IgD-negative memory B cell (primary cell): ENCODE data around the gene SLC4A3. TPM values are rescaled to one million over a fixed set of nuclear protein-coding genes. Genes with fewer than 3 reads are reported as not detected.
"Not testable (repeated sequence)": the region's sequence is repeated elsewhere in the genome, so short reads cannot be mapped to it uniquely, and the experiment has no call there.

Experiments used
- H3K27ac Mint-ChIP-seq, 3 donors: one replicate each; pipeline ENCODE4 v1.8.0; 2020 to 2022; ENCODE audit warnings: mild to moderate bottlenecking in 3 of 3, mixed read lengths in 3 of 3, moderate library complexity in 1 of 3
- H3K27me3 Mint-ChIP-seq: one replicate; pipeline ENCODE4 v1.8.0; 2021; ENCODE audit warnings: mixed read lengths
- H3K36me3 Mint-ChIP-seq: one replicate; pipeline ENCODE4 v1.8.0; 2020; ENCODE audit warnings: mild to moderate bottlenecking, mixed read lengths
- H3K4me1 Mint-ChIP-seq, 3 donors: one replicate each; pipeline ENCODE4 v1.8.0; 2020 to 2022; ENCODE audit warnings: mixed read lengths in 3 of 3, mild to moderate bottlenecking in 1 of 3
- H3K4me3 Mint-ChIP-seq, 4 donors: one replicate each; pipeline ENCODE4 v1.8.0; 2020 to 2022; ENCODE audit warnings: mild to moderate bottlenecking in 4 of 4, mixed read lengths in 4 of 4, moderate library complexity in 3 of 4
- H3K9me3 Mint-ChIP-seq, 3 donors: one replicate each; pipeline ENCODE4 v1.8.0; 2020 to 2021; ENCODE audit warnings: mixed read lengths in 3 of 3, mild to moderate bottlenecking in 1 of 3
- polyA plus RNA-seq: library from polyadenylated mRNA; unstranded; fragments of 300-500 nt; fragmentation: Illumina TruSeq; gene quantifications from one replicate; pipeline ENCODE4 v1.2.3, GENCODE V29; 2021

Gene SLC4A3
- polyA plus RNA-seq, 1 donor from 2014 or later: not detected

- Mint-ChIP-seq H3K4me3 (peak overlapping the region in 2 of 4 donors; percentile 58 to 85), H3K36me3 (no peaks in the 10 kb centered on the region), H3K4me1 (peaks cover 6 to 8% (median 6%) of the 10 kb centered on the region in 3 donors), H3K27me3 (peaks cover 28% of the 10 kb centered on the region), H3K27ac (no peak overlapping the region), H3K9me3 (no peaks in the 10 kb centered on the region)
Observed at GRCh38 chr2:219643084-219643473, 15.6 kb downstream of the SLC4A3 start.

GRCh38 chr2:219643788-219644398, 16.5 kb downstream of the SLC4A3 start:
- no peak overlapping the region for H3K4me3 Mint-ChIP-seq
- H3K9me3 Mint-ChIP-seq: no peaks in the 10 kb centered on the region
- peaks cover 30% of the 10 kb centered on the region for H3K27me3 Mint-ChIP-seq
- H3K27ac Mint-ChIP-seq: peak overlapping the region in 1 of 3 donors; percentile 76
- no peaks in the 10 kb centered on the region for H3K36me3 Mint-ChIP-seq
- H3K4me1 Mint-ChIP-seq: peaks cover 6 to 7% (median 6%) of the 10 kb centered on the region in 3 donors

DNA sequence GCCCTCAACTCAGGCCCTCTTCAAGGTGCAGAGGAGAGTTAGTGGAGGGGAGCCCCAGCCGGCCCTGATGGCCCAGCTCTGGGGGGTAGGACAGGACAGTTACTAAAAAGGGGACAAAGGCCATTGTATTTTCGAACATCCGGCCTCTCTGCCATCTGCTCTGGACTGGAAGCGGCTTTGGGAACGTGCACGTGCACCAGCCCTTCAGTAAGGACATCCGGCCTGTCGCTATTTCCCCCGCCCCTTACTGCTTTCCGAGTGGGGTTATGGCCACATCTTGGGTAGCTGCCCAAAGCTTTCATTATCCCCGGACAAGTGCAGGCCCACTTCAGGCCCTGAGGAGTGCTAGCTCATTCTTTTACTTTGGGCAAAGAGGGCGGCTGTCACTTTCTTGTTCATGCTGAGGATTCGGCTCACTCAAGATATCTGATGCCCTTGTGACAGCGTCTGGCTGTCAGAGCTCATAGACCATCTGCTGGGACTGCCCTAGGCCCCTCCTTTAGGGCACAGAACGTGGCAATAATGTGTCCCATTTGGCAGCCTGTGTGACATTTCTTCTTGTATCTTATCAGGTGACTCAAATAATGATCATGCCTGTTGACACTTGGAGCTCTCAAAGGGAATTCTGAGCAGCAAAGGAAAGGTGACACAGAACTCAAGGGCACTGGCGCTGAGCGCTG, 17.5 kb downstream of the SLC4A3 start:
- Mint-ChIP-seq H3K4me1 (peaks cover 4 to 6% (median 6%) of the 10 kb centered on the region in 3 donors), H3K36me3 (no peaks in the 10 kb centered on the region), H3K27ac (no peak overlapping the region), H3K27me3 (peaks cover 27% of the 10 kb centered on the region), H3K4me3 (no peak overlapping the region), H3K9me3 (no peaks in the 10 kb centered on the region)

GRCh38 chr2:219645631-219646527, 18.4 kb downstream of the SLC4A3 start:
- no peaks in the 10 kb centered on the region for H3K9me3 Mint-ChIP-seq
- no peak overlapping the region for H3K4me3 Mint-ChIP-seq
- H3K4me1 Mint-ChIP-seq: peaks cover 4 to 6% (median 6%) of the 10 kb centered on the region in 3 donors
- H3K36me3 Mint-ChIP-seq: no peaks in the 10 kb centered on the region
- H3K27me3 Mint-ChIP-seq: peaks cover 27% of the 10 kb centered on the region
- no peak overlapping the region for H3K27ac Mint-ChIP-seq

- Mint-ChIP-seq H3K9me3 (peaks cover 0 to 4% (median 0%) of the 10 kb centered on the region in 3 donors), H3K27ac (no peak overlapping the region), H3K27me3 (peaks cover 23% of the 10 kb centered on the region), H3K36me3 (peaks cover 2% of the 10 kb centered on the region), H3K4me1 (no peaks in the 10 kb centered on the region), H3K4me3 (no peak overlapping the region)
Observed at GRCh38 chr2:219648176-219648575, 20.7 kb downstream of the SLC4A3 start.

GRCh38 chr2:219648963-219649362, 21.5 kb downstream of the SLC4A3 start:
- Mint-ChIP-seq H3K4me3 (no peak overlapping the region), H3K4me1 (no peaks in the 10 kb centered on the region), H3K36me3 (peaks cover 2% of the 10 kb centered on the region), H3K27me3 (peaks cover 28% of the 10 kb centered on the region), H3K27ac (no peak overlapping the region), H3K9me3 (peaks cover 0 to 4% (median 0%) of the 10 kb centered on the region in 3 donors)

DNA sequence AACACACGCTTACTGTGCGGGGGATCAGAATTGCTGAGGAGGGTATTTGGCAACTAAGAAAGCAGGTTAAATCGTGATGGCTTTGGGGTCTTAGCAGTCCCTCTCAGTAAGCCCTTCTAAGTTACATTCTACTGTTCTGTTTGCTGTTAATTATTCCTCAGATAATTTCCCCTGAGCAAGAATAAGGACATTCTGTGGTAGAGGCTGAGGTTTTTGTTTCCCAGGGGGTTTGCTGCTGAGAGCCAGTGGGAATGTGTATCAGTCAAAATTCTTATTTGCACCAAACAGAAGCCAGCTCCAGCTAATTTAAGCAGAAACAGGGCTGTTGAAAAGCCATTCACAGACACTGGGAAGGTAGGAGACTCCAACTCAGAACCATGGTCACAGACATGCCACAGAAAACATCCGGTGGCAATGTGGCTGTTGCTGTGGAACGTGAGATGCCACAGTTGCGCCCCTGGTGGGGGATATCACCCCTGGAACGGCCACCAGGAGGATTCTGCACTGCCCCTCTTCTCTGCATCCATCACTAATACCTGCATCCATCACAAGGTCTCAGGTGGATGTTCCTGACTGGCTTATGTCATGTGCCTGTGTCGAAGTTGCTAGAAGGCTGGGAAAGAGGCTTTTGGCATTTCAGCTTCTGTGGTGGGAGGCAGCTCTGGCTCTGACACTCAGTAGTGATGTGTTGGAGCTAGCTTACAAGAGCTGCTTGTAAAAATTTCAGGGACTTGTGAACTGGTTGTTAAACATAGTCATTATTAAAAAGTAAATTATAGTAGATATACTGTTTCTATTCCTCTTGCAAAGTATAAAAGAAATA, 23.2 kb downstream of the SLC4A3 start:
- Mint-ChIP-seq H3K36me3 (peaks cover 2% of the 10 kb centered on the region), H3K27me3 (peaks cover 19% of the 10 kb centered on the region), H3K27ac (no peak overlapping the region), H3K4me1 (no peaks in the 10 kb centered on the region), H3K9me3 (peaks cover 0 to 4% (median 2%) of the 10 kb centered on the region in 3 donors), H3K4me3 (no peak overlapping the region)

- not testable (repeated sequence) for H3K9me3 Mint-ChIP-seq, H3K4me3 Mint-ChIP-seq, H3K36me3 Mint-ChIP-seq, H3K27ac Mint-ChIP-seq, H3K4me1 Mint-ChIP-seq
- H3K27me3 Mint-ChIP-seq: peaks cover 18% of the 10 kb centered on the region
Observed at GRCh38 chr2:219651656-219652055, 24.2 kb downstream of the SLC4A3 start.

- no peak overlapping the region for H3K27ac Mint-ChIP-seq
- H3K4me1 Mint-ChIP-seq: no peaks in the 10 kb centered on the region
- peaks cover 8% of the 10 kb centered on the region for H3K27me3 Mint-ChIP-seq
- peaks cover 6 to 22% (median 14%) of the 10 kb centered on the region in 3 donors for H3K9me3 Mint-ChIP-seq
- H3K36me3 Mint-ChIP-seq: peaks cover 2% of the 10 kb centered on the region
- H3K4me3 Mint-ChIP-seq: no peak overlapping the region
Observed at GRCh38 chr2:219656526-219656925, 29.1 kb downstream of the SLC4A3 start.

GRCh38 chr2:219658196-219658846, 30.9 kb downstream of the SLC4A3 start:
- Mint-ChIP-seq H3K27ac (no peak overlapping the region), H3K27me3 (peaks cover 9% of the 10 kb centered on the region)

DNA sequence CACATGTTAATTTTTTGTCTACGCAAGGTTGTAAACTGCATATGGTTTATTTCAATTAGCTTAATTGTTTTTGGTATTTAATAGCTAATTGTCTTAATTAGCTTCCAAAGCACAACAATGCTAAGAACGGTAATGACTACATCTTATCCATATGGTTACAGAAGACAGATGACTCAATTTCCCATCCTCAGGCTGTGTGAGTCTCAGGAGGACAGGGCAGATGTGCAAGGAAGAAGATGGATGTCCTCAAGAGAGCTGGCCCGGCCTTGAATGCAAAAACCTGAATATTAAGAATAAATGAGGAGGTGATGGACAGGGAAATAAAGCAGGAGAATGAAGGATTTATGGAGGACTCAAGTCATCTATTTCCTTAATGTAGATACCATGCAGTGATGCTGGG, 31.4 kb downstream of the SLC4A3 start:
- H3K36me3 Mint-ChIP-seq: no peaks in the 10 kb centered on the region
- H3K27me3 Mint-ChIP-seq: peaks cover 5% of the 10 kb centered on the region
- H3K4me3 Mint-ChIP-seq: no peak overlapping the region
- H3K9me3 Mint-ChIP-seq: peaks cover 8 to 26% (median 19%) of the 10 kb centered on the region in 3 donors
- H3K27ac Mint-ChIP-seq: no peak overlapping the region
- H3K4me1 Mint-ChIP-seq: no peaks in the 10 kb centered on the region

More at GRCh38 chr2:219658196-219658846, 30.9 kb downstream of the SLC4A3 start:
- Mint-ChIP-seq H3K36me3 (no peaks in the 10 kb centered on the region), H3K9me3 (peaks cover 8 to 26% (median 19%) of the 10 kb centered on the region in 3 donors), H3K4me3 (no peak overlapping the region), H3K4me1 (no peaks in the 10 kb centered on the region)

DNA sequence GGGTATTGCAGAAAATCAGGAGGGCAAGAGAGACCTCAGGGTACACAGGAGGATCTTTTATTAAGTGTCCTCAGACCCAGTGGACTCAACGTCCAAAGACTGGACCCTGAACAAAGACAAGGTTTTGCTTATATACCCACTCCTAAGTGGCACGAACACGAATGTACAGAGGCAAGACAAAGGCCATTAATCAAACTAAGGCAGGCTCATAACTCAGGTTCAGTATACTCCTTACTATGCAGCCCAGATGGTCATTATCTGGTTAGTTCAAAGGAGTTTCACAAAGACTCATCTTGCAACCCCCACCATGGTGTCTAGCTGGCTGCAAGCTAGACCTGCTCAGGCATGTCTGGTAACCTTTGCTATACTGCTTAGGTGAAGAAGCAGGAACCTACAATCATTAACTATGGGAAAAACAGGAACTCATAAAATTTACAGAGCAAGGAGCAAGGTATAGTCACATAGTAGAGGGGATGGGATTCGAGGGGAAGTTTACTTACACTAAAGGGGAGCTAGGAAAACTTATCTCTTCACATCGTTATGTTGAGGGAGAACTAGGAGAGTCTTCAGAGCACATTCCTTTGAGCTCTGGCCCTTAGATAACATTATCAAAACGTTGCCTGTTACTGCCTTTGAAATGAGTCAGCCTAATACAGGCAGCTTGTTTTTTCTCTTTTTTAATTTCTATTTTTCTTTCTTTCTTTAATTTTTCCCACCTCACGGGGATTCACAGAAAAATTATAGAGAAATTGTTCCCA, 33.9 kb downstream of the SLC4A3 start:
- Mint-ChIP-seq H3K36me3 (no peaks in the 10 kb centered on the region), H3K9me3 (peaks cover 8 to 24% (median 15%) of the 10 kb centered on the region in 3 donors), H3K4me3 (no peak overlapping the region), H3K27ac (no peak overlapping the region), H3K27me3 (peaks cover 11% of the 10 kb centered on the region), H3K4me1 (no peaks in the 10 kb centered on the region)

DNA sequence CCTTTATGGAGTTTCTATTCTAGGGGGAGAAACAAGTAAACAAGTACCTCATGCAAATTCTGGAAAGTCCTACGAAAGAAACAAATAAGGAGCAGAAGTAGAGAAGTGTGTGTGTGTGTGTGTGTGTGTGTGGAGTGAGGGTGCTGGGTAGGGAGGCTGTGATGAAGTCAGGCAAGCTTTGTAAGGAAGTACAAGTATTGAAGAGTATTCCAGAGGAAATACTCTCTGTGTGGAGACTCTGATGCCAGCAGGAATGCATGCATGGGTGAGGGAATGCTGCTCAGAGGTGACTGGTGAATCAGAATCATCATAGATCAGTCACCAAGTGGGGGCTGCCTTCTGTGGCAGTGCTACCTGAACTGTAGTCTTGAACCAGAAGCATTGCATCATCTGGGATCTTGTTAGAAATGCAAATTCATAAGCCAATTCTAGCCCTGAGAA, 34.5 kb downstream of the SLC4A3 start:
- no peak overlapping the region for H3K4me3 Mint-ChIP-seq
- no peaks in the 10 kb centered on the region for H3K4me1 Mint-ChIP-seq
- peaks cover 5 to 19% (median 13%) of the 10 kb centered on the region in 3 donors for H3K9me3 Mint-ChIP-seq
- no peaks in the 10 kb centered on the region for H3K36me3 Mint-ChIP-seq
- peaks cover 11% of the 10 kb centered on the region for H3K27me3 Mint-ChIP-seq
- H3K27ac Mint-ChIP-seq: no peak overlapping the region
